Measurements from ENCODE around the gene THSD4.

THSD4 gene

DNA sequence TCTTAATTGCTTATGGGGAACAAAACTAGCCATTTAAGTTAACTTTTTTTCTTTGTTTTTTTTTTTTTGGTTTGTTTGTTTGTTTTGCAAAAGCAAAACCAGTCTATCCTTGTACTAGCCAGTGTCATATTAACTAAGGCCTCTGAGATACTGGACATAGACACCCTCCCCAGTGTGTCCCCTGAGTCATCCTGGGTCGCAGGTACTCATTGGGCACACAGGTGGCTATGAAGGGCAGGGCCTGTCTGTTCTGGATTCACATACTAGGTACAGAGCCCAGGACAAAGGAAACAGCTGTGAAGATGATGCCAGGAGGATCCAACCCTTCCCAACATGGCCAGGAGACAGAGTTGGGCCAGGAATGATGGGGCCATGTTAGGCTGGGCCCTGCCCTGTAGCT, 318.1 kb downstream of the THSD4 start:
- no peak overlapping the region for H3K4me3 ChIP-seq (replicated peaks; ENCODE audit: insufficient read depth, low read length)
- TF ChIP-seq, protein P1, sequence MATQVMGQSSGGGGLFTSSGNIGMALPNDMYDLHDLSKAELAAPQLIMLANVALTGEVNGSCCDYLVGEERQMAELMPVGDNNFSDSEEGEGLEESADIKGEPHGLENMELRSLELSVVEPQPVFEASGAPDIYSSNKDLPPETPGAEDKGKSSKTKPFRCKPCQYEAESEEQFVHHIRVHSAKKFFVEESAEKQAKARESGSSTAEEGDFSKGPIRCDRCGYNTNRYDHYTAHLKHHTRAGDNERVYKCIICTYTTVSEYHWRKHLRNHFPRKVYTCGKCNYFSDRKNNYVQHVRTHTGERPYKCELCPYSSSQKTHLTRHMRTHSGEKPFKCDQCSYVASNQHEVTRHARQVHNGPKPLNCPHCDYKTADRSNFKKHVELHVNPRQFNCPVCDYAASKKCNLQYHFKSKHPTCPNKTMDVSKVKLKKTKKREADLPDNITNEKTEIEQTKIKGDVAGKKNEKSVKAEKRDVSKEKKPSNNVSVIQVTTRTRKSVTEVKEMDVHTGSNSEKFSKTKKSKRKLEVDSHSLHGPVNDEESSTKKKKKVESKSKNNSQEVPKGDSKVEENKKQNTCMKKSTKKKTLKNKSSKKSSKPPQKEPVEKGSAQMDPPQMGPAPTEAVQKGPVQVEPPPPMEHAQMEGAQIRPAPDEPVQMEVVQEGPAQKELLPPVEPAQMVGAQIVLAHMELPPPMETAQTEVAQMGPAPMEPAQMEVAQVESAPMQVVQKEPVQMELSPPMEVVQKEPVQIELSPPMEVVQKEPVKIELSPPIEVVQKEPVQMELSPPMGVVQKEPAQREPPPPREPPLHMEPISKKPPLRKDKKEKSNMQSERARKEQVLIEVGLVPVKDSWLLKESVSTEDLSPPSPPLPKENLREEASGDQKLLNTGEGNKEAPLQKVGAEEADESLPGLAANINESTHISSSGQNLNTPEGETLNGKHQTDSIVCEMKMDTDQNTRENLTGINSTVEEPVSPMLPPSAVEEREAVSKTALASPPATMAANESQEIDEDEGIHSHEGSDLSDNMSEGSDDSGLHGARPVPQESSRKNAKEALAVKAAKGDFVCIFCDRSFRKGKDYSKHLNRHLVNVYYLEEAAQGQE (IDR thresholded peaks at IDR 0.05; ENCODE audit: insufficient replicate concordance, low read depth) = no peak
- no peak for TF ChIP-seq POLR2AphosphoS5 (IDR thresholded peaks at IDR 0.05; ENCODE audit: low read depth)
- TF ChIP-seq SPI1 (IDR thresholded peaks at IDR 0.05; ENCODE audit: borderline replicate concordance, low read depth) = no peak
- TF ChIP-seq GABPA (IDR thresholded peaks at IDR 0.05; ENCODE audit: low read depth) = no peak
- TF ChIP-seq, protein P2, sequence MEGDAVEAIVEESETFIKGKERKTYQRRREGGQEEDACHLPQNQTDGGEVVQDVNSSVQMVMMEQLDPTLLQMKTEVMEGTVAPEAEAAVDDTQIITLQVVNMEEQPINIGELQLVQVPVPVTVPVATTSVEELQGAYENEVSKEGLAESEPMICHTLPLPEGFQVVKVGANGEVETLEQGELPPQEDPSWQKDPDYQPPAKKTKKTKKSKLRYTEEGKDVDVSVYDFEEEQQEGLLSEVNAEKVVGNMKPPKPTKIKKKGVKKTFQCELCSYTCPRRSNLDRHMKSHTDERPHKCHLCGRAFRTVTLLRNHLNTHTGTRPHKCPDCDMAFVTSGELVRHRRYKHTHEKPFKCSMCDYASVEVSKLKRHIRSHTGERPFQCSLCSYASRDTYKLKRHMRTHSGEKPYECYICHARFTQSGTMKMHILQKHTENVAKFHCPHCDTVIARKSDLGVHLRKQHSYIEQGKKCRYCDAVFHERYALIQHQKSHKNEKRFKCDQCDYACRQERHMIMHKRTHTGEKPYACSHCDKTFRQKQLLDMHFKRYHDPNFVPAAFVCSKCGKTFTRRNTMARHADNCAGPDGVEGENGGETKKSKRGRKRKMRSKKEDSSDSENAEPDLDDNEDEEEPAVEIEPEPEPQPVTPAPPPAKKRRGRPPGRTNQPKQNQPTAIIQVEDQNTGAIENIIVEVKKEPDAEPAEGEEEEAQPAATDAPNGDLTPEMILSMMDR (IDR thresholded peaks at IDR 0.05; ENCODE audit: insufficient read depth, low read length) = no peak
- H3K27ac ChIP-seq (replicated peaks) = no peak overlapping the region
- H3K27me3 ChIP-seq (ENCODE audit: insufficient read depth, poor library complexity, severe bottlenecking) = no peaks in the 10 kb centered on the region
- DNase-seq (ENCODE audit: low read depth in 1 of 2, low spot score in 1 of 2) = no peak

DNA sequence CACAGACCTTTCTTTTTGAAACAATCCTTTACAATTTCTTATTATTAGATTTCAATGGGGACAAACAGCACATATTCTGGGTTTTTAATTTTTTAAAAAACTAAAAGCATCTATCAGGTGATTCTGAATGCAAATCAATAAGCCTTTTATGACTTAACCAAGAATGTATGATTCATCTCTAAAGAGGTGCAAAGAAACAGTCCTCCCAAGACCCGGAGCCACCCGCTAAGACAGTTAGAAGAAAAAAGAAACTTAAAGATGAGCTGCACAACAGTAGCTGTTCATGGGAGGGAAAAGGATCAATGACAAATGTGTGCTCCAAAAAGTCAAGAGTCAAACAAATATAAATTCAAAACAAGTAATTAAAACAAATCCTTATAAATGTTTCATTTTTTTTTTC, 319.5 kb downstream of the THSD4 start:
- Histone ChIP-seq H3K4me3 (replicated peaks; ENCODE audit: insufficient read depth, low read length) (no peak overlapping the region), H3K27ac (replicated peaks) (no peak overlapping the region), H3K27me3 (ENCODE audit: insufficient read depth, poor library complexity, severe bottlenecking) (no peaks in the 10 kb centered on the region)
- no peak for DNase-seq (ENCODE audit: low read depth in 1 of 2, low spot score in 1 of 2)
- TF ChIP-seq SPI1 (IDR thresholded peaks at IDR 0.05; ENCODE audit: borderline replicate concordance, low read depth) = no peak

DNA sequence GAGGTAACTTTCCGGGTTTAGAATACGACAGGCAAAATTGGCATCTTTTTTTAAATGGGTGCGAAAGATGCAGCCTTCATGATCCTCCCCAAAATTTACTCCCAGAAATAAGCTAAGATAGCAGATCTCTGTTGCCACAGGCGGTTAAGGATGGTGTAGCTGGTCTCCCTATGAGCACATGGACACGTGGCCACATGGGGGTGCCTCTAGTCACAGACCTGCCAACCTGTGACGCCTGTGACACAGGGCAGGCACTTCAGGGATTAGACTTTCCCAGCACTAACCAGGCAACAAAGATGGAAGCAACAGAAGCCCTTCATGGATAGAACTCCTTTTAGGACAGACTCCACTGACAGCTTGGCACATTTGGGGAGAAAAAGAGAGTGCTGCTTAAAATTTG, 320.3 kb downstream of the THSD4 start:
- Histone ChIP-seq H3K27me3 (ENCODE audit: insufficient read depth, poor library complexity, severe bottlenecking) (no peaks in the 10 kb centered on the region), H3K4me3 (replicated peaks; ENCODE audit: insufficient read depth, low read length) (no peak overlapping the region), H3K27ac (replicated peaks) (no peak overlapping the region)
- no peak for TF ChIP-seq GABPA (IDR thresholded peaks at IDR 0.05; ENCODE audit: low read depth)
- TF ChIP-seq, protein P2 (IDR thresholded peaks at IDR 0.05; ENCODE audit: insufficient read depth, low read length) = no peak
- TF ChIP-seq POLR2AphosphoS5 (IDR thresholded peaks at IDR 0.05; ENCODE audit: low read depth) = no peak
- TF ChIP-seq, protein P1 (IDR thresholded peaks at IDR 0.05; ENCODE audit: insufficient replicate concordance, low read depth) = no peak
- TF ChIP-seq SPI1 (IDR thresholded peaks at IDR 0.05; ENCODE audit: borderline replicate concordance, low read depth) = no peak
- no peak for DNase-seq (ENCODE audit: low read depth in 1 of 2, low spot score in 1 of 2)

DNA sequence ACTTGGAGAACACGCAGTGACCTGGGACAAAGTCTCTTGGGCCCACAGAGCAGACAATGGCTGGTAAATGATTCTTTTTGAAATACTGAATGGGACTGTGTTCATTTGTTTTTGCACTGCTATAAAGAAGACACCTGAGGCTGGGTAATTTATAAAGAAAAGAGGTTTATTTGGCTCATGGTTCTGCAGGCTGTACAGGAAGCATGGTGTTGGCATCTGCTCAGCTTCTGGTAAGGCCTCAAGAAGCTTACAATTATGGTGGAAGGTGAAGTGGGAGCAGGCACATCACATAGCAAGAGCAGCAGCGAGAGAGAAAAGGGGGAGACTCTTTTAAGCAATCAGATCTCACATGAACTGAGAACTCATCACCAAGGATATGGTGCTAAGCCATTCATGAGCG, 321.6 kb downstream of the THSD4 start:
- DNase-seq (ENCODE audit: low read depth in 1 of 2, low spot score in 1 of 2) = no peak
- no peaks in the 10 kb centered on the region for H3K27me3 ChIP-seq (ENCODE audit: insufficient read depth, poor library complexity, severe bottlenecking)
- no peak overlapping the region for H3K27ac ChIP-seq (replicated peaks)
- TF ChIP-seq, protein P1 (IDR thresholded peaks at IDR 0.05; ENCODE audit: insufficient replicate concordance, low read depth) = no peak
- TF ChIP-seq, protein P2 (IDR thresholded peaks at IDR 0.05; ENCODE audit: insufficient read depth, low read length) = no peak
- TF ChIP-seq SPI1 (IDR thresholded peaks at IDR 0.05; ENCODE audit: borderline replicate concordance, low read depth) = no peak
- TF ChIP-seq GABPA (IDR thresholded peaks at IDR 0.05; ENCODE audit: low read depth) = no peak
- TF ChIP-seq POLR2AphosphoS5 (IDR thresholded peaks at IDR 0.05; ENCODE audit: low read depth) = no peak
- H3K4me3 ChIP-seq (replicated peaks; ENCODE audit: insufficient read depth, low read length) = no peak overlapping the region

Data from HL-60 (cell line).